Measurements from ENCODE around the gene SH3BP4.

The SH3BP4 gene, protein sequence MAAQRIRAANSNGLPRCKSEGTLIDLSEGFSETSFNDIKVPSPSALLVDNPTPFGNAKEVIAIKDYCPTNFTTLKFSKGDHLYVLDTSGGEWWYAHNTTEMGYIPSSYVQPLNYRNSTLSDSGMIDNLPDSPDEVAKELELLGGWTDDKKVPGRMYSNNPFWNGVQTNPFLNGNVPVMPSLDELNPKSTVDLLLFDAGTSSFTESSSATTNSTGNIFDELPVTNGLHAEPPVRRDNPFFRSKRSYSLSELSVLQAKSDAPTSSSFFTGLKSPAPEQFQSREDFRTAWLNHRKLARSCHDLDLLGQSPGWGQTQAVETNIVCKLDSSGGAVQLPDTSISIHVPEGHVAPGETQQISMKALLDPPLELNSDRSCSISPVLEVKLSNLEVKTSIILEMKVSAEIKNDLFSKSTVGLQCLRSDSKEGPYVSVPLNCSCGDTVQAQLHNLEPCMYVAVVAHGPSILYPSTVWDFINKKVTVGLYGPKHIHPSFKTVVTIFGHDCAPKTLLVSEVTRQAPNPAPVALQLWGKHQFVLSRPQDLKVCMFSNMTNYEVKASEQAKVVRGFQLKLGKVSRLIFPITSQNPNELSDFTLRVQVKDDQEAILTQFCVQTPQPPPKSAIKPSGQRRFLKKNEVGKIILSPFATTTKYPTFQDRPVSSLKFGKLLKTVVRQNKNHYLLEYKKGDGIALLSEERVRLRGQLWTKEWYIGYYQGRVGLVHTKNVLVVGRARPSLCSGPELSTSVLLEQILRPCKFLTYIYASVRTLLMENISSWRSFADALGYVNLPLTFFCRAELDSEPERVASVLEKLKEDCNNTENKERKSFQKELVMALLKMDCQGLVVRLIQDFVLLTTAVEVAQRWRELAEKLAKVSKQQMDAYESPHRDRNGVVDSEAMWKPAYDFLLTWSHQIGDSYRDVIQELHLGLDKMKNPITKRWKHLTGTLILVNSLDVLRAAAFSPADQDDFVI

GRCh38 chr2:234951664-234952269, at the start of gene SH3BP4:
TSS of gene SH3BP4 (plus strand) at chr2:234952017. CDS start at chr2:235035003, 82,986 bp downstream.
- FAIRE-seq (no peak), DNase-seq (ENCODE audit: insufficient read length, low spot score) (no peak)

DNA sequence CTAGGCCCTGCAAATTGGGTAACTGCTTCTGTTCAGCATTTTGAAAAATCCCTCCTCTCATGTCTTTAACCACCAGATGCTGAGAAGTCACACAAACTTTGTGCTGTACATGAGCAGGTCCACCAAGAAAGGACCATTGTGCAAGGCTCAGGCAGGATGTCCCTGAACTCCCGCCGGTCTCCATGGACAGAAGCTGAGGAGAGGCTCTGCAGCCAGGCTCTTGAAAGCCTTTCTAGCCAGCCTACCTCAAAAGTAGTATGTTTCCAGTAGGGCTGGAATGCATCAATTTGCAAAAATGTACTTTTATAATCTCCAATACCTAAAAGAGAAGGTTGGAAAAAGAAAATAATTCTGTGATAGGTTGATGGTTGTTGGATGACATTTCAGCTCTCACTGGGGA, 47.0 kb upstream of the SH3BP4 start:
- FAIRE-seq (no peak), DNase-seq (ENCODE audit: insufficient read length, low spot score) (no peak)

GRCh38 chr2:234905547-234906265, 46.1 kb upstream of the SH3BP4 start:
- no peak for FAIRE-seq

DNA sequence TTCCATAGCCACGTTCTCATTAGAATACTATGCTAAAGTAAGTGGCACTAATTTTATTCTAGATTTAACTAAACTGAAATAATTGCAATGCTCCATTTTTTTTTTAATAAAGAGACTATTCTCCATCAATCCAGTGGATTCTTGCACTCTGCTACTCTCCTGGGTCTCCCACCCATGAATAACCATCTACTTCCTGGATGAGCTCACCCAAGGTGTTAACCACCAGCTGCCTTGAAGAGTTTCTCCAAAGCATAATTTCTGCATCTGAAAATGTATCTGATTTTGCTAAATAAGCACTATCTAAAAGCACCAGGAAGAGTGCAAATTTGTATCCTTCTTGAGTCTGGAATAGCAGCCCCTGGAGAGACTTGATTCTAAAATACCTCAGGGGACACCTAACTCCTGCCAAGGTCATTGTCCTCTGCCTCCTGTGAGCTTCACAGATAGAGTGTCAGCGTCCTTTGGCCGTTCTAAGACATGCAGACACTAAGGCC, 41.6 kb upstream of the SH3BP4 start:
- DNase-seq (ENCODE audit: insufficient read length, low spot score) (no peak), FAIRE-seq (no peak)

More at GRCh38 chr2:234905547-234906265, 46.1 kb upstream of the SH3BP4 start:
- DNase-seq (ENCODE audit: insufficient read length, low spot score): no peak

- DNase-seq (ENCODE audit: insufficient read length, low spot score): no peak
- no peak for FAIRE-seq
These were observed 40.5 kb upstream of the SH3BP4 start for GRCh38 chr2:234911271-234911670.

DNA sequence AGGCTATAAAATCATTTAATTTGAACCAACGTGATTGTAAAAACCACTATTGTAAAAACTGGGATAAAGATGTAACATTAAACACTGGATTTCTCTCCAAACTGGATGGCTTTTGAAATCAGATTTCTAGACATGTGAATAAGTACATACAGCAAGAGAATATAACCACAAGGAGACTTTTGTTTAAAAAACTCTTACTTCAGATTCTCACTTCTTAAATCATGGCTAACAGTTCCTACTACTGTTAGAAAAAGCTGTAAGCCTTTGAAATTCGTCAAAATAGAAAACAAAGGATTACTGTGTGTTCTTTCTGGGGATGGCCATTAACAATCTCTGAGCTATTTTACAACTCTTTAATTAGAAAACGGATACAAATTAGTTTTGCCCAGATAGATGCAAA, 39.4 kb upstream of the SH3BP4 start:
- no peak for FAIRE-seq

DNA sequence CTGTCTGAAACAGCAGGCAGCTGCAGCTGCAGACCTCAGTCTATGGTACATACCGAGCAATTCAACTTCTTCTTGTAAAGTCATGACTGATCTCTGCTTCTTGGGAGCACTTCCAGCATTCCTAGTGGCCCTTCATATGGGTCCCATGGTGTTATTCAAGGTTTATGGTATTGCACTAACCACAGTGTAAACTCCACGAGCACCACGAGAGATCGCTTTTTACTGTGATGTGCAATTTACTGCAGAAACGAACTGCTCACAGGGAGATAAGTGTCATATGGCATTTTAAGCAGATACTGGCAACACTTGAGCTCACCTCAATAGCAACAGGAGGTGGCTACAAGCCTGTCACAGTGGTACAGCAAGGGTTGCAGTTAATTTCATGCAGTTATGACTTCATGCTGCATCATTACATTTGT, 38.6 kb upstream of the SH3BP4 start:
- no peak for FAIRE-seq
- DNase-seq (ENCODE audit: insufficient read length, low spot score): no peak

More for the DNA sequence above, 39.4 kb upstream of the SH3BP4 start:
- no peak for DNase-seq (ENCODE audit: insufficient read length, low spot score)

DNA sequence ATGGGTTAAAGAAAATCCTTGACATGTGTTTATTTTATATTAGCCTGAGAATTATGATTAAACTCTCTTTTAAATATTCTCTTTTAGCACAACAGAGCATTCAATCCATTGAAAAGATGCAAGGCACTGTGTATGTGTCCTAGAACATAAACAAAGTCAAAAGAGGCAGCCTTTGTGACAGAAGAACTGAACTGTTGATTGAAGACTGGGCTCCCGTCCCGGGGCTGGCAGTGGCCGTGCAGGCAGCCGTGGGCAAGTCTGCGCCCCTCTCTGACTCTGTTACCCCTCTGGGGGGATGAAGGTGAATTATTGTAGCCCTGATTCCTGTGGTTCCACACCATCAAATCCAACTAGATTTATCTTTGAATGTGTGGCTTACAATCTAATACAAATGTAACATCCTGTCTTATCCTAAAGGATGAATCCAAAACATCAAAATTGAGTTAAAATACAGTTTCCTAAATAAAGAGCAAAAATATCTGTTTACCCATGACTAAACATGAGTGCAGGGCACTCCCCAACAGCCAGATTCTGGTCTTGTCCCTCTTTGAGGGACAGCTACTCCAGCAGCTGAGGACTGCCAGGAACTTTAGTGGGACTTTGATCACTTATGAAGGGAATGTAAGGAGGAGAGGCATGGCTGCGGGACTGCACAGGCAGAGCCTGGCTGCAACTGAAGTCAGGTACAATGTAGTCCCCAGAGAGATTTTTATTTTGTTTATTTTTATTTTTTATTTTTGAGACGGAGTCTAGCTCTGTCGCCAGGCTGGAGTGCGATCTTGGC, 37.3 kb upstream of the SH3BP4 start:
- DNase-seq (ENCODE audit: insufficient read length, low spot score) (no peak), FAIRE-seq (no peak)

GRCh38 chr2:234916674-234917073, 35.1 kb upstream of the SH3BP4 start:
- DNase-seq (ENCODE audit: insufficient read length, low spot score) (no peak), FAIRE-seq (no peak)

DNA sequence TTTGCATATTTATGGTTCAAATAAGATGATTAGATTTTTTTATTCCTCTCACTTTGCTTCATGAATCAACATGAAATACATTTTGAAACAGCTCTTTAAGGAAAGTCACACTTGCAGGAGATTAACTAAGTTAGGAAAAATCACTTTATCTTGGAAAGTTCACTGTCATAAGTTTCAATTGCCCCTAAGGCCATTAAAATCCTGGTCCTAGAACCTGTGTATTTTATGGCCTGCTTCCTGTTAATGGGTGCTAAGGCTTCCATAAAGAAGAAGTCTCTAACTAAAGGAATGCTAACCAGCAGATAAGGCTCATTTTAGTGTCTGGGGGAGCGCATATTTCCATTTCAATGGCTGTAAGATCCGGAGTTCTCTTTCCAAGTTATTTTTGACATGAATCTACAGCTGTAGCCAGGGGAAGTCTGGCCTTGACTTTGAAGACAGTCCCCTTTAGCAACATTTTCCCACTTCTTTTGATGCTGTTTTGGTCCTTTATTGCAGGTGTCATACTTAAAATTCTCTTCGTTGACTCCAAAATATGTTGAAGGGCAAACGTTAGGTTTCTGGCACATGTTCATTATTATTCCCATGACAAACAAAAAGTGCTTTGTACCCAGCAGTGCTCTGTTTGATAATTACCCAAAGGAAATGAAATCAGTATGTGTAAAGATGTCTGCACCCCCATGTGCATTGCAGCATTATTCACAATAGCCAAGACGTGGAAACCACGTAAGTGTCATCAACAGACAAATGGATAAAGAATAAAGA, 34.4 kb upstream of the SH3BP4 start:
- DNase-seq (ENCODE audit: insufficient read length, low spot score) (no peak), FAIRE-seq (no peak)

- FAIRE-seq: no peak
These were observed 32.1 kb upstream of the SH3BP4 start for GRCh38 chr2:234919711-234920110.

GRCh38 chr2:234920836-234921235, 31.0 kb upstream of the SH3BP4 start:
- FAIRE-seq: no peak
- DNase-seq (ENCODE audit: insufficient read length, low spot score): no peak

More at GRCh38 chr2:234919711-234920110, 32.1 kb upstream of the SH3BP4 start:
- DNase-seq (ENCODE audit: insufficient read length, low spot score): no peak

DNA sequence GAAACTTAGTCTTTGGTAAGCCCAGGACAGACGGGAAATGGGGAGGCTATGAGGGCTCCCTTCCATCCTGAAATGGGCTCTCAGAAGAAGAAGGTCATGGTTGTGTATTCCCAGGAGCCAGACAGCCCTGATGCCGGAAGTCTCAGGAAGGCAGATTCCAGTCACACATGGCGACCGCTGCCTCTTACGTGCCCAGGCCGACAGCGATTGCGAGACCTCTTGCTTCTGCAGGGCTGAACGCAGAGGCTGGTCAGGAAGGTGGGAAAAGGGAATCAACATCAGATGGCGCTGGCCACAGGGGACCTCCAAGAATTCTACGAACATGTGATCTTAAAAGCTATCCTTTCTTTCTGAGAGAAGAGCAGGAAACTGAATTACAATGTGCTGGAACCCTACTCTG, 22.8 kb upstream of the SH3BP4 start:
- DNase-seq (ENCODE audit: insufficient read length, low spot score) (no peak), FAIRE-seq (no peak)

- no peak for FAIRE-seq
- DNase-seq (ENCODE audit: insufficient read length, low spot score): no peak
These were observed 21.4 kb upstream of the SH3BP4 start for GRCh38 chr2:234930397-234930796.

DNA sequence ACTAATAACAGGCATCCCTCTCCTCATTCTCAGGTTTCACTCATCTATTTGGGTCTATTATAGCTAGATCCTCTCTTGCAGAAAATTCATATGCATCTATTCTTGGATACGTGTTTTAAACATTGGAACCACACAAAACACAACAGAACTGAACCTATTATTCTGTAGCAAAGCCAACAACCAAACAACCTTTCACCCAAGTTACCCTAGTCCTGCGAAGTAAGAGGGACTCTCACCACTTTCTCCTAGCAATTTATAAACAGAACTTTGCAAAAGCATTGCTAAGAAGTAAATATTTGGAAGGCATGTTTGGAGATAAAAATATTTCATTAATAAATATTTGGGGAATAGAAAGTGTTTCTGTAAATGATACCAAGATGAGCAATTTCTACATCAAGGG, 20.4 kb upstream of the SH3BP4 start:
- DNase-seq (ENCODE audit: insufficient read length, low spot score) (no peak), FAIRE-seq (no peak)

DNA sequence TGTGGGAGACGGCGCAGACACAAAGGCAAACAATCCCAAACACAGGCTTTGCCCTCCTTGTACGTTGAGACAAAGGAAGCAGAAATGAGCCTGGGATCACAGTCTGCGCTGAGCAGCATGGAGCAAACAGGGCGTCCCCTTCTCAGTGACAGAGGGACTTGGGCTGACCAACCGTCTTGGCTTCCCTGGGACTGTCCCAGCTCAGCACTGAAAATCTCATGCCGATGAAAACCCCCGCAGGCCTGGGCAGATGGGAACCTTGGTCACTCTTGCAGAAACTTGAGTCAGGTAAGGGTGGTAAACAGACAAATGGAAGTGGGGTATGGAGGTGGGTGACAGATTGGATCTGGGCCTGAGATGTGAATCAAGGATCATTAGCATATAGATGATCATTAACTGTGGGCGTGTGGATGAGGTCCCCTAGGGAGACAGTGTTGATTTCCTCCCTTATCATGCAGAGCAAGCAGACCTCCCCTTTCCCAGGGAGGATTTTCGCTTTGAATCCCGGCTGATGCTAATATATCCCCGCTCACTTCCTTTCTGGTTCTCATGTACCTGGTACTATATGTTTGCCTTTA, 19.1 kb upstream of the SH3BP4 start:
- DNase-seq (ENCODE audit: insufficient read length, low spot score) (no peak), FAIRE-seq (no peak)

GRCh38 chr2:234935311-234935710, 16.5 kb upstream of the SH3BP4 start:
- DNase-seq (ENCODE audit: insufficient read length, low spot score) (no peak), FAIRE-seq (no peak)

- FAIRE-seq (no peak), DNase-seq (ENCODE audit: insufficient read length, low spot score) (no peak)
These were observed 12.2 kb upstream of the SH3BP4 start for GRCh38 chr2:234939576-234939975.

Measured in GM19239 (cell line).